Muscle of leg (tissue), 11 donors: ENCODE results near the gene TFPI. TPM values are rescaled to one million over a fixed set of nuclear protein-coding genes. Genes with fewer than 3 reads are reported as not detected.
A peak's percentile ranks its signal among the peaks of the same experiment; 100 is the strongest.

Experiments
- DNase-seq: peaks from one replicate; pipeline ENCODE4 v3.0.0; 2013
- H3K27ac ChIP-seq: one replicate; pipeline ENCODE4 v1.5.1; 2013; ENCODE audit warnings: mild to moderate bottlenecking, low read length, control low read depth
- H3K27me3 ChIP-seq: one replicate; pipeline ENCODE4 v1.6.1; 2013; ENCODE audit warnings: low read length; ENCODE audit not compliant: control insufficient read depth, insufficient read depth
- H3K36me3 ChIP-seq: one replicate; pipeline ENCODE4 v1.6.1; 2013; ENCODE audit warnings: low read length; ENCODE audit not compliant: control insufficient read depth, insufficient read depth
- H3K4me1 ChIP-seq: one replicate; pipeline ENCODE4 v1.6.1; 2013; ENCODE audit warnings: low read length; ENCODE audit not compliant: control insufficient read depth, insufficient read depth
- H3K4me3 ChIP-seq: one replicate; pipeline ENCODE4 v1.5.1; 2013; ENCODE audit warnings: low read length, control low read depth
- H3K9me3 ChIP-seq: replicated peaks from 2 replicates; pipeline ENCODE4 v1.6.1; 2013; ENCODE audit warnings: low read depth, low read length; ENCODE audit not compliant: control insufficient read depth
- WGBS: methylation state at CpG from one replicate; pipeline ENCODE4 v1.1.5; 2013; ENCODE audit warnings: missing lambda C conversion rate; ENCODE audit not compliant: insufficient coverage; 5-methylcytosine and 5-hydroxymethylcytosine counted together
- polyA plus RNA-seq, 8 donors: library from polyadenylated mRNA; unstranded; fragments of 120-200 nt; gene quantifications; one replicate each; pipeline versions ENCODE4 v1.2.1 to v1.2.3, GENCODE V29; 2013; ENCODE audit warnings: inconsistent platforms in 1 of 8, low replicate concordance in 1 of 8; ENCODE audit not compliant: insufficient read length in 8 of 8, insufficient read depth in 1 of 8
- total RNA-seq: library from RNA; stranded (reverse); fragments of 120-200 nt; gene quantifications from one replicate; pipeline ENCODE4 v1.2.4, GENCODE V29; 2013

TFPI gene
- total and polyA plus RNA-seq, 9 donors: 36.3 to 74.0 (median 52.1) TPM

DNA sequence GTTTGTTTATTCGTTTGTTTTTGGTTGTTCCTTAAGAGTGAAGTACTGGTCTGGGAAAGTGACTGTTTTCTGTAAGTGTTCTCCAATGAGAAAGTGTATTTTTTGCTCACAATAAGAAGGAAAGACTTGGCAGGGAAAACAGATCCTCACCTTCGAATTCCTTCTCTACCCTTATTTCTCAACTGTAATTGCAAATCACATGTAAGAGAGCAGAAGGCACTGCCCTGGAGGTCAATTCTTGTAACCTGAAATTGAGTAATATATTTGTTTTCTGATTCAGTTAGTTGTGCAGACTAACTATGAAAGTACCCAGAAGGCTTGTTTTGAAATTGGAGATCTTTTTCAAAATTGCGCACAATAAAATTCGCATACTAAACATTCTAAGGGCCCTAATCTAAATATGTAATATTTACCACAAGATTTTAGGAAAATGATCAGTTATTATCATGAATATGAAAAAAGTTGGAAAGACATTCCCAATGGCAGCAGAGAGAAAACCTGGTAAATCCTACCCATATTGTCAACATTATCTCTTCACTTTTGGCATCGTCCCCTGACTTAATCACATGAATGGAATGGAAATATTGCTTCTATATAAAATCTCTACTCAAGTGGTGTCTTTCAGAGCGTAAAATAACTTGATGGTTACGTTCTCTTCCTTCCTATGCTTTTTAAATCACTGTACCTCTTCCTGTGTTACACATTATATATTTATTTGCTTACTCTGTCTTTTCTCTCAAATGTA lies 24.1 kb downstream of the TFPI start:
- Histone ChIP-seq H3K4me3 (no peak overlapping the region), H3K27ac (no peak overlapping the region), H3K9me3 (peaks cover 2% of the 10 kb centered on the region), H3K4me1 (no peaks in the 10 kb centered on the region), H3K27me3 (no peaks in the 10 kb centered on the region), H3K36me3 (no peaks in the 10 kb centered on the region)
- WGBS: no CpG with 5 or more reads among the region's 7 CpGs
- DNase-seq: no peak

DNA sequence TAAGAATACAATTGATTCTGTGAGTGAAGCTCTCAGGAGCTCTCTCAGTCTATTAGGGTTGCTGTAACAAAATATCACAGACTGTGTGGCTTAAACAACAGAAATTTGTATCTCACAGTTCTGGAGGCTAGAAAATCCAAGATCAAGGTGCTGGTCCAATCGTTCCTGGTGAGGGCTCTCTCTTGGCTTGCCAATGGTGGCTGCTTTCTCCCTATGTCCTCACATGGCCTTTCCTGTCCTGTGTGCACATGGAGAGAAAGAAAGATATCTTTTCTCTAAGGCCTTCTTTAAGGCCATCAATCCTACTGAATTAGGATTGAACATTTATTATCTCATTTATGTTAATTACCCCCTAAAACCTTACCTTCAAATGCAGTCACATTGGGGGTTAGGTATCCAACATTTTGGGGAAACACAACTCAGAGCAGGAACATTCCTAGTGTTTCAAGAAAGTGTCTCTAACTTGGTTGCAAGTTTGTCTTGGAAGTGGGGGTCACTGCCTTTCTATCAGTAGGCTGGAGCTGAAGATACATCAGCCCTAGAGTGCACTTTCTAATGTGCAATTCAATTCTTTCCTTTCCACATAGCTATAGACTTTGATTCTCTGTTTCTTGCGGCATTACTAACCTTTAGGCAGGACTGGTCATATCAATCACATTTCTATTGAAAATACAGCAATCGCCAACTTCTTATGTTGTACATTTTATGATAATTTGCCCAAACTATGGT lies 24.8 kb downstream of the TFPI start:
- H3K27ac ChIP-seq: no peak overlapping the region
- WGBS: no CpG with 5 or more reads among the region's 3 CpGs
- no peaks in the 10 kb centered on the region for H3K27me3 ChIP-seq
- DNase-seq: no peak
- H3K36me3 ChIP-seq: no peaks in the 10 kb centered on the region
- H3K4me1 ChIP-seq: no peaks in the 10 kb centered on the region
- no peak overlapping the region for H3K4me3 ChIP-seq
- H3K9me3 ChIP-seq: no peaks in the 10 kb centered on the region

DNA sequence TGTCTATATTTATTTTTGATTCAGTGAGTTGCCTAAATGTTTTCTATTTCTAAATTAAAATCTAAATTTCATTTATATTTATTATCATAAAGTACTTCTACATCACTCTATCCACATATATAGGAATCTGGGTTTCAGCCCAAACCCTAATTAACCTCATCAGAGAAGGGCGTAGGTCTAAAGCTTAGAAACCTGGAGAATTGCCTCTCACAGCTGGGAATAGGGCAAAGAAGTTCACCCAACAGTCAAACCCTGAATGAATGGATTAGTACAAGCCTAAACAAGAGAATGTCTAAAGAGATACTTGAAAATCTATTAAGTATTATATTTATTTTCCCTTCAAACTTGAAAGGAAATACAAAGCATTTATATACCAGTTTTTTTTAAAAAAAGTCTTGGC lies 26.2 kb downstream of the TFPI start:
- H3K4me3 ChIP-seq: no peak overlapping the region
- no peak overlapping the region for H3K27ac ChIP-seq
- H3K9me3 ChIP-seq: no peaks in the 10 kb centered on the region
- DNase-seq: no peak
- H3K36me3 ChIP-seq: no peaks in the 10 kb centered on the region
- H3K4me1 ChIP-seq: no peaks in the 10 kb centered on the region
- no CpG with 5 or more reads among the region's 1 CpG for WGBS
- no peaks in the 10 kb centered on the region for H3K27me3 ChIP-seq

DNA sequence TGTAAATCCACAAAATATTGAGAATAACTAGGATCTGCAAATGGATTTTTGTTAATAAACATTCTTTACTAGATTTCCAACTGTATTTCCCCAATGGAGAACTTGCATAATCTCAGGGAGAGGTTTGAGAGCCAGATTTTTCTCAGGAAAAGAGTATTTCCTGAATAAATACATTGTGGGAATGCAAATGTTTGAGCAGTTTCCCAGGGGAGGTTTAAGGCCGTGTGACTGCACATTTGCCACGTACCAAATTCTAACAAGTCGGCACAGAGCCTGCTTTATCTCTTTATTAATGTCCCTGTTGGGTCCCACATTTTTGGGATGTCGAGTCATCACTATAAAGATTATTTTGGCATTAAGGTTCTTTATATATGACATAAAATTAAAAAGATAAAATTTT lies 27.0 kb downstream of the TFPI start:
- Histone ChIP-seq H3K4me1 (no peaks in the 10 kb centered on the region), H3K9me3 (no peaks in the 10 kb centered on the region), H3K27me3 (no peaks in the 10 kb centered on the region), H3K27ac (no peak overlapping the region), H3K36me3 (no peaks in the 10 kb centered on the region), H3K4me3 (no peak overlapping the region)
- WGBS: 0% methylated on average over 2 of the region's 4 CpGs
- DNase-seq: peak; percentile 84

DNA sequence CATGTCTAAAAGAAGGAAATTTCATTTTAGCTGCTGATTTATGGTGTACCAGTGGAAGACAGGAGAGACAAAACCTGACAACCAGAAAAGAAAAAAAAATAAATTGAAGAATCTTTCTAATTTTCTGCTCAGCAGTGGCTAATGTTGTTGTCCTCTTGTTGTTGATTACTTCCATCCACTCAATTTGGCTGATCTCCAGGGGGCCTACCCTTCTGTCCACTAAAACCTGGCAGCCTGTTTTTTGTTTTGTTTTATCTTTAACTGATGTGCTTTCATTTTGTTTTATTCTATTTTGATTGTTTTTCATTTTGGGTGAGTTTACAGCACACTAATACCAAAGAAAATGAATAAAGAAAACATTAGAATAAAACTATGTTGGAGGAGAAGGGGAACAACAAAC lies 27.4 kb downstream of the TFPI start:
- Histone ChIP-seq H3K9me3 (no peaks in the 10 kb centered on the region), H3K4me3 (no peak overlapping the region), H3K4me1 (no peaks in the 10 kb centered on the region), H3K36me3 (no peaks in the 10 kb centered on the region), H3K27me3 (no peaks in the 10 kb centered on the region), H3K27ac (no peak overlapping the region)
- peak; percentile 52 for DNase-seq

DNA sequence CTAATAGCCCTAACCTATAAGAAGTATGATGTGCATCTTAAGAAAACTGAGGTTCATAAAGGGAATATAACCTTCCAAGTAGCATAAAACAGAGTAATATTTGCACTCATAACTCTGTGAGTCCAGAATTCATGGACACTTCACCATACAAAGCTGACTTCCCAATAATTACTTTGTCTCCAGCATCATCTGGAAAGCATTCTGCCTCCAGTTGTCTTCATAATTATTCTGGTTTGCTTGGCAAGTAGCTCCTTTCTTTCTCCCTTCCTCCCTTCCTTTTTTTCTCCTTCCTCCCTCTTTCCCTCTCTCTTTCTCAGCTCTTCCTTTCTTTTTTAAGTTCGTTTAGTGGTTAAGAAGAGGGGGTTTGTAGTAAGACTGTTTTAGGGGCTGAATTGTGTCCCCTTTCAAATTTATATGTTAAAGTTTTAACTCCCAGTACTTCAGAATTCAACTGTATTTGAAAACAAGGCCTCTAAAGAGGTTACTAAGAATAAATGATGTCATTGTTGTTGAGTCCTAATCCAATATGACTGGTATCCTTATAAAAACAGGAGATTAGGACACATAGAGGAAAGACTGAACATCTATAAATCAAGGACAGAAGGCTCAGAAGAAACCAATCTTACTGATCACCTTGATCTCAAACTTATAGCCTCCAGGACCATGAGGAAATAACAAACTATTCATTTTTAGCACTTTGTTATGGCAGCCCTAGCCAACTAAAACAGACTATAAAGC lies 28.9 kb downstream of the TFPI start:
- no peaks in the 10 kb centered on the region for H3K9me3 ChIP-seq
- no peak overlapping the region for H3K4me3 ChIP-seq
- H3K4me1 ChIP-seq: no peaks in the 10 kb centered on the region
- peaks cover 1% of the 10 kb centered on the region for H3K36me3 ChIP-seq
- WGBS: no CpG with 5 or more reads among the region's 1 CpG
- no peaks in the 10 kb centered on the region for H3K27me3 ChIP-seq
- H3K27ac ChIP-seq: no peak overlapping the region
- DNase-seq: no peak

DNA sequence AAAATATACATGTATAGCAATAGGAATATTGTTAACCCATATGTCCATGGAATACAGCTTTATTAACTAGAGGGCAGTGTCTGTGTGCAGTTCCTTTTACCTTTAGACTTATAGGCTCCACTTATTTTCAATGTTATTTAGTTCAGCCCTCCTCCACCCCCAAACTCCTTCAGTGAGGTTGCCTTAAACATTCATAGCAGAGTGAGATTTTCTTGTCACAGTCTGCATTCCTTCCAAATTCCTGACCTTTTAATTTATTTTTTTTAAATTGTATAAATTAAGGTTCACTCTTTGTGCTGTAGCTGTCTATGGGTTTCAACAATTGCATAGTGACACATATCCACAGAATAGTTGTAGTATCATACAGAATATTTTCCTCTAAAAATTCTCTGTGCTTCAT lies 30.9 kb downstream of the TFPI start:
- peaks cover 9% of the 10 kb centered on the region for H3K36me3 ChIP-seq
- H3K4me3 ChIP-seq: no peak overlapping the region
- DNase-seq: no peak
- H3K27me3 ChIP-seq: no peaks in the 10 kb centered on the region
- H3K4me1 ChIP-seq: no peaks in the 10 kb centered on the region
- H3K9me3 ChIP-seq: peaks cover 3% of the 10 kb centered on the region
- H3K27ac ChIP-seq: no peak overlapping the region

DNA sequence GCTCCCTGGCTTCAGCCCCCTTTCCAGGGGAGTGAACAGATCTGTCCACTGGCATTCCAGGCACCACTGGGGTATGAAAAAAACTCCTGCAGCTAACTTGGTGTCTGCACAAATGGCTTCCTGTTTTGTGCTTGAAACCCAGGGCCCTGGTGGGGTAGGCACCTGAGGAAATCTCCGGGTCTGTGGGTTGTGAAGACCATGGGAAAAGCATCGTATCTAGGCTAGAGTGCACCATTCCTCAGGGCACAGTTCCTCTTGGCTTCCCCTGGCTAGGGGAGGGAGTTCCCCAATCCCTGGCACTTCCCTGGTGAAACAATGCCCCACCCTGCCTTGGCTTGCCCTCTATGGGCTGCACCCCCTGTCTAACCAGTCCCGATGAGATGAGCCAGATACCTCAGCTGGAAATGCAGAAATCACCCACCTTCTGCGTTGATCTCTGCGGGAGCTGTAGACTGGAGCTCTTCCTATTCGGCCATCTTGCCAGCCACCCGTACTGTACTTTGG lies 34.1 kb downstream of the TFPI start:
- peaks cover 9% of the 10 kb centered on the region for H3K36me3 ChIP-seq

DNA sequence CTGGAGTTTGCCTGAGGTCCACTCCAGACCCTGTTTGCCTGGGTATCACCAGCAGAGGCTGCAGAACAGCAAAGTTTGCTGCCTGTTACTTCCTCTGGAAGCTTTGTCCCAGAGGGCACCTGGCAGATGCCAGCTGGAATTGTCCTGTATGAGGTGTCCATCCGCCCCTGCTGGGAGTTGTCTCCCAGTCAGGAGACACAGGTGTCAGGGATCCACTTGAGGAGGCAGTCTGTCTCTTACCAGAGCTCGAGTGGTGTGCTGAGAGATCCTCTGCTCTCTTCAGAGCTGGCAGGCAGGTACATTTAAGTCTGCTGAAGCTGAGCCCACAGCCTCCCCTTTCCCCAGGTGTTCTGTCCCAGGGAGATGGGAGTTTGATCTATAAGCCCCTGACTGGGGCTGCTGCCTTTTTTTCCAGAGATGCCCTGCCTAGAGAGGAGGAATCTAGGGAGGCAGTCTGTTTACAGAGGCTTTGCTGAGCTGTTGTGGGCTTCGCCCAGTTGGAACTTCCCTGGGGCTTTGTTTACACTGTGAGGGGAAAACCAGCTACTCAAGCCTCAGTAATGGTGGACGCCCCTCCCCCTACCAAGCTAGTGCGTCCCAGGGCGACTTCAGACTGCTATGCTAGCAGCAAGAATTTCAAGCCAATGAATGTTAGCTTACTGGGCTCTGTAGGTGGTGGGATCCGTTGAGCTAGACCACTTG lies 34.7 kb downstream of the TFPI start:
- H3K36me3 ChIP-seq: peaks cover 9% of the 10 kb centered on the region
- peaks cover 9% of the 10 kb centered on the region for H3K9me3 ChIP-seq
- H3K27ac ChIP-seq: no peak overlapping the region
- no peak for DNase-seq
- H3K27me3 ChIP-seq: no peaks in the 10 kb centered on the region
- WGBS: 79% methylated on average over 2 of the region's 7 CpGs
- no peaks in the 10 kb centered on the region for H3K4me1 ChIP-seq
- H3K4me3 ChIP-seq: no peak overlapping the region

More for the DNA sequence above, 34.1 kb downstream of the TFPI start:
- Histone ChIP-seq H3K9me3 (peaks cover 9% of the 10 kb centered on the region), H3K27me3 (no peaks in the 10 kb centered on the region), H3K4me3 (no peak overlapping the region), H3K27ac (no peak overlapping the region), H3K4me1 (no peaks in the 10 kb centered on the region)
- no peak for DNase-seq
- WGBS: 97% methylated on average over 3 of the region's 7 CpGs
